B cell (primary cell): ENCODE data around the gene CGNL1. TPM values are rescaled to one million over a fixed set of nuclear protein-coding genes. Genes with fewer than 3 reads are reported as not detected.

Experiments
- ATAC-seq: fragments of 200-7000 bp; cut with Tn5 transposase; one replicate; pipeline ENCODE4 v1.10.0; 2021; ENCODE audit warnings: low read depth, mild to moderate bottlenecking, moderate number of reproducible peaks, moderate library complexity
- CTCF ChIA-PET: fragments of 350-600 bp; sonication (Branson Sonifier 250); formaldehyde crosslinking; loops from one replicate; lab custom pipeline; 2021; ENCODE audit warnings: antibody characterized with exemption, inconsistent platforms; lab: Charles Lee
- POLR2A ChIA-PET: fragments of 350-600 bp; sonication (Branson Sonifier 250); formaldehyde crosslinking; loops from one replicate; lab custom pipeline; 2021; ENCODE audit warnings: antibody characterized with exemption; lab: Charles Lee
- DNase-seq: peaks from one replicate; pipeline ENCODE4 v3.0.0; 2013
- H2AFZ ChIP-seq: 2 replicates; pipeline ENCODE4 v1.6.1; 2012; ENCODE audit warnings: mild to moderate bottlenecking, low read depth, low read length; ENCODE audit not compliant: insufficient read depth, poor library complexity, severe bottlenecking
- H3K27ac ChIP-seq, 2 donors: 1 replicate in 1 of 2; 2 replicates in 1 of 2; pipeline ENCODE4 v1.5.1; 2012 to 2013; ENCODE audit warnings: low read length in 2 of 2, mild to moderate bottlenecking in 2 of 2, moderate library complexity in 1 of 2
- H3K27me3 ChIP-seq, 4 experiments: fragments of 200-600 bp in 1 of 4; sonication (generic) in 1 of 4; replicated peaks in 1 of 4; 1 replicate in 2 of 4; 2 replicates in 2 of 4; pipeline versions ENCODE4 v1.6.1 to v1.7.0; 2013 to 2016; ENCODE audit warnings: low read length in 3 of 4, mild to moderate bottlenecking in 2 of 4, mixed read lengths in 1 of 4, moderate library complexity in 1 of 4; ENCODE audit not compliant: insufficient read depth in 4 of 4, control insufficient read depth in 3 of 4; ENCODE audit errors: control extremely low read depth in 1 of 4
- H3K36me3 ChIP-seq, 2 experiments: replicated peaks in 1 of 2; 1 replicate in 1 of 2; 2 replicates in 1 of 2; pipeline versions ENCODE4 v1.6.1 to v1.7.1; 2013; ENCODE audit warnings: low read length in 1 of 2; ENCODE audit not compliant: insufficient read depth in 2 of 2, control insufficient read depth in 1 of 2; ENCODE audit errors: control extremely low read depth in 1 of 2, extremely low read depth in 1 of 2
- H3K4me1 ChIP-seq, 2 donors: fragments of 200-600 bp in 1 of 2; sonication (generic) in 1 of 2; 1 replicate in 1 of 2; 2 replicates in 1 of 2; pipeline versions ENCODE4 v1.5.1 to v1.6.1; 2013 to 2017; ENCODE audit warnings: low read length in 2 of 2; ENCODE audit not compliant: control insufficient read depth in 2 of 2, insufficient read depth in 2 of 2
- H3K4me2 ChIP-seq: replicated peaks from 2 replicates; pipeline ENCODE3; 2012; ENCODE audit warnings: mild to moderate bottlenecking, low read depth, low read length; ENCODE audit not compliant: poor library complexity, severe bottlenecking
- H3K4me3 ChIP-seq, 5 experiments: fragments of 200-600 bp in 1 of 5; sonication (generic) in 1 of 5; 1 replicate in 3 of 5; 2 replicates in 2 of 5; pipeline versions ENCODE4 v1.5.1 to v1.7.0; 2011 to 2016; ENCODE audit warnings: low read length in 4 of 5, mild to moderate bottlenecking in 4 of 5, low read depth in 2 of 5, control low read depth in 1 of 5, moderate library complexity in 1 of 5; ENCODE audit not compliant: insufficient read depth in 1 of 5; ENCODE audit errors: control extremely low read depth in 1 of 5, extremely low read depth in 1 of 5
- H3K79me2 ChIP-seq: fragments of 200-600 bp; sonication (generic); one replicate; pipeline ENCODE4 v1.6.0; 2016; ENCODE audit warnings: low read length; ENCODE audit not compliant: control insufficient read depth, insufficient read depth
- H3K9ac ChIP-seq: fragments of 200-600 bp; sonication (generic); 2 replicates; pipeline ENCODE4 v1.6.1; 2017; ENCODE audit warnings: mild to moderate bottlenecking, low read length, moderate library complexity
- H3K9me3 ChIP-seq, 3 donors: one replicate each; pipeline versions ENCODE4 v1.6.1 to v1.7.1; 2013; ENCODE audit warnings: low read length in 2 of 3; ENCODE audit not compliant: control insufficient read depth in 2 of 3, insufficient read depth in 1 of 3; ENCODE audit errors: control extremely low read depth in 1 of 3
- H4K20me1 ChIP-seq: 2 replicates; pipeline ENCODE4 v1.6.0; 2012; ENCODE audit warnings: mild to moderate bottlenecking, low read length; ENCODE audit not compliant: insufficient read depth, control insufficient read depth, poor library complexity, severe bottlenecking
- H3K27ac Mint-ChIP-seq: one replicate; pipeline ENCODE4 v1.8.0; 2021; ENCODE audit warnings: mixed read lengths
- H3K27me3 Mint-ChIP-seq: one replicate; pipeline ENCODE4 v1.8.0; 2021; ENCODE audit warnings: mixed read lengths
- H3K4me1 Mint-ChIP-seq: one replicate; pipeline ENCODE4 v1.8.0; 2021; ENCODE audit warnings: mixed read lengths
- H3K4me3 Mint-ChIP-seq: one replicate; pipeline ENCODE4 v1.8.0; 2021; ENCODE audit warnings: mixed read lengths
- H3K9me3 Mint-ChIP-seq: one replicate; pipeline ENCODE4 v1.8.0; 2022; ENCODE audit warnings: mixed read lengths; ENCODE audit not compliant: insufficient read depth
- CTCF ChIP-seq: fragments of 200-600 bp; IDR thresholded peaks from one replicate; pipeline ENCODE4 v1.8.0; 2022; ENCODE audit warnings: antibody characterized with exemption, mild to moderate bottlenecking
- EZH2 ChIP-seq: IDR thresholded peaks from 2 replicates; pipeline ENCODE4 v1.6.1; 2012; ENCODE audit warnings: borderline replicate concordance, low read depth, mild to moderate bottlenecking, moderate library complexity, low read length; ENCODE audit not compliant: insufficient read depth, poor library complexity, severe bottlenecking
- WGBS: methylation state at CpG from one replicate; pipeline ENCODE4 v1.1.5; 2013; ENCODE audit warnings: missing lambda C conversion rate; ENCODE audit not compliant: insufficient coverage; 5-methylcytosine and 5-hydroxymethylcytosine counted together
- intact Hi-C: fragments of 100-400 bp; cut with micrococcal nuclease; formaldehyde crosslinking; loops from one replicate; pipeline ENCODE4 v1.10.0; 2022
- polyA plus RNA-seq: library from polyadenylated mRNA; depleted of rRNA; stranded (reverse); fragments of >200 nt; gene quantifications from 2 replicates; pipeline ENCODE4 v1.2.3, GENCODE V29; 2012
- total RNA-seq, 2 donors: library from RNA; stranded (reverse); fragments of 120-200 nt in 1 of 2; gene quantifications; 1 replicate in 1 of 2; 2 replicates in 1 of 2; pipeline versions ENCODE4 v1.2.3 to v1.2.4, GENCODE V29; 2013 to 2022

Gene CGNL1
- total and polyA plus RNA-seq, 2 donors (not counting 1 experiment from before 2014, with no cell fraction given): 0.03 to 0.12 TPM

DNA sequence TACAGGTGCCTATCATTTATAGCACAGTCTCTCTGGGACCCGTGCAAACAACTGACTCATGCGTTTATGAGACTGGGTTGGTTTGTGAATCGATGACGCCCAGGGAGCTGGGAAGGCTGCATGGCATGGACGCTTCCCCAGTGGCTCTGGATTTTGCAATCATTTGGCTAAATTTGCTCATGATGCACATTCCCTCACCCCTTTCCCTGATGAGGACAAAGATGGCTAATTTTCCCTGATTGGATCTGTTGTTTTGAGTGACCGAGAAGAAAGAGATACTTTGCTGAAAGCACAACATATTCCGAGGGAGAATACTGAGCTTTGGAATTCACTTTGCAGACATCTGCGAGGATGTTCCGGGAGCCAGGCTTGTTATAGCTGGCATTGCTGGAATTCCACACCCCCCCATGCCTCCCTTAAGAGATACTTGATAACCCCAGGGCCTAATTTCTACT, 51.1 kb downstream of the CGNL1 start:
- H3K27me3 Mint-ChIP-seq: peaks cover 22% of the 10 kb centered on the region
- ChIA-PET POLR2A (no interaction called here), CTCF (no interaction called here)
- no peaks in the 10 kb centered on the region for H3K4me1 ChIP-seq
- no peak overlapping the region for H3K4me3 Mint-ChIP-seq
- H3K9me3 Mint-ChIP-seq: no peaks in the 10 kb centered on the region
- 100% methylated on average over 1 of the region's 9 CpGs for WGBS
- DNase-seq (no peak), ATAC-seq (no peak)
- H2AFZ ChIP-seq: no peak overlapping the region
- no peaks in the 10 kb centered on the region for H3K79me2 ChIP-seq
- no peak overlapping the region for H3K27ac Mint-ChIP-seq
- H3K27me3 ChIP-seq: no peaks in the 10 kb centered on the region
- no peak overlapping the region for H3K9ac ChIP-seq
- H3K4me3 ChIP-seq: no peak overlapping the region
- H3K27ac ChIP-seq: no peak overlapping the region
- no peak for TF ChIP-seq EZH2
- no peak for TF ChIP-seq CTCF
- intact Hi-C loops: no loop called here
- no peaks in the 10 kb centered on the region for H3K9me3 ChIP-seq
- H3K4me2 ChIP-seq: no peak overlapping the region
- H4K20me1 ChIP-seq: no peaks in the 10 kb centered on the region
- no peaks in the 10 kb centered on the region for H3K36me3 ChIP-seq
- no peaks in the 10 kb centered on the region for H3K4me1 Mint-ChIP-seq

GRCh38 chr15:57432141-57432741, 55.9 kb downstream of the CGNL1 start:
- Mint-ChIP-seq H3K4me1 (no peaks in the 10 kb centered on the region), H3K9me3 (no peaks in the 10 kb centered on the region), H3K4me3 (no peak overlapping the region), H3K27ac (no peak overlapping the region), H3K27me3 (peaks cover 30% of the 10 kb centered on the region)
- Histone ChIP-seq H3K27me3 (peaks cover 0 to 5% (median 2%) of the 10 kb centered on the region in 4 experiments), H3K79me2 (no peaks in the 10 kb centered on the region), H3K36me3 (no peaks in the 10 kb centered on the region), H3K9me3 (no peaks in the 10 kb centered on the region), H3K4me3 (no peak overlapping the region), H3K27ac (no peak overlapping the region), H4K20me1 (no peaks in the 10 kb centered on the region), H3K4me1 (no peaks in the 10 kb centered on the region), H2AFZ (no peak overlapping the region), H3K9ac (no peak overlapping the region), H3K4me2 (no peak overlapping the region)
- no peak for DNase-seq
- CTCF ChIA-PET: interaction anchor here (1.7 kb wide), 1 partner anchor 95 kb away, joined by 6 read pairs; no protein-coding TSS in a partner anchor
- TF ChIP-seq CTCF (no peak), EZH2 (no peak)
- no peak for ATAC-seq
- intact Hi-C loops: no loop called here
- 90% methylated on average over 4 of the region's 12 CpGs for WGBS
- POLR2A ChIA-PET: no interaction called here
